GM12864 (cell line): ENCODE measurements around the gene SLC49A3.

Source experiments
- DNase-seq: peaks from one replicate; pipeline ENCODE4 v3.0.0-alpha.2; 2011; ENCODE audit warnings: low read depth
- H3K4me3 ChIP-seq: 2 replicates; pipeline ENCODE4 v1.5.1; 2011; ENCODE audit warnings: mild to moderate bottlenecking, low read depth, low read length, control low read depth
- CTCF ChIP-seq: IDR thresholded peaks from 2 replicates; pipeline ENCODE4 v1.5.1; 2011; ENCODE audit warnings: low read depth, mild to moderate bottlenecking, moderate library complexity, low read length, control low read depth, inconsistent platforms; ENCODE audit errors: missing control alignments

Gene SLC49A3

GRCh38 chr4:705278-706082, 16.5 kb upstream of the SLC49A3 start, which contains the start of gene PCGF3:
PCGF3 (plus strand) TSS chr4:705832; CDS start chr4:733681, 27,849 bp downstream.
- peak; percentile 61 for DNase-seq
- H3K4me3 ChIP-seq, result peak within 1 kb of the TSS; percentile 98
- no peak for TF ChIP-seq CTCF

GRCh38 chr4:704971-705277, 16.0 kb upstream of the SLC49A3 start:
- DNase-seq, result no peak
- peak overlapping the region; percentile 48; the same call in 1 of the 2 replicates for H3K4me3 ChIP-seq
- TF ChIP-seq CTCF, result no peak

GRCh38 chr4:704198-704891, 15.4 kb upstream of the SLC49A3 start:
- DNase-seq, result no peak
- TF ChIP-seq CTCF, result no peak
- no peak overlapping the region for H3K4me3 ChIP-seq

- no peak for TF ChIP-seq CTCF
- H3K4me3 ChIP-seq, result no peak overlapping the region
- no peak for DNase-seq
Measured at GRCh38 chr4:703336-704197, 14.6 kb upstream of the SLC49A3 start.

GRCh38 chr4:702618-703048, 13.7 kb upstream of the SLC49A3 start:
- TF ChIP-seq CTCF, result no peak
- no peak for DNase-seq
- H3K4me3 ChIP-seq, result no peak overlapping the region

- TF ChIP-seq CTCF, result no peak
- H3K4me3 ChIP-seq, result no peak overlapping the region
- DNase-seq, result no peak
Measured at GRCh38 chr4:700587-701264, 11.8 kb upstream of the SLC49A3 start.
